Measurements from ENCODE around the gene NR1H3. TPM values are rescaled to one million over a fixed set of nuclear protein-coding genes. Genes with fewer than 3 reads are reported as not detected.
A peak's percentile ranks its signal among the peaks of the same experiment; 100 is the strongest.

Gene NR1H3
- total and polyA plus RNA-seq, 2 of the 4 experiments (the other 2 are of a cell fraction) = 9.1 to 13.6 TPM

DNA sequence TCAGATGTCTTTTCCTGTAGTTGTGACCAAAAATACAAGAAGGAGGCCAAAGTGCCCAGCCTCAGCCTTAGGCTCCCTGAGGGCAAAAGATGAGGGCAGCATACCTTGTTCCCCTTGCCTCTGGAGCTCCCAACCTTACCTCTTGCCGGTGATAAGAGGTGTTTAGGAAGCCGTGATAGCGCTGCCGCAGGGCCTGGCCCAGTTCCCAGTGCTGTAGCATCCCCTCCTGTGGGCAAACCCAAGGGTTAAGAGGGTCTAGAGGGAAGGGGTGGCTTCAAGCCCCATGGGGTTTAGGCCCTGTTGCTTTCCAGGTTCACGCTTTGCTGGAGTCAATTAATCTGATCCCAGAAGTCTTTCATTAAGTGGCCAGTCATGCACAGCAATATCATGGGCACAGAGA is 10.3 kb upstream of the NR1H3 start:
- dilution Hi-C loops (cut with HindIII; ENCODE audit: low sequenced_read_pairs, unreplicated experiment) (no loop called here), intact Hi-C loops (cut with micrococcal nuclease) (no loop called here), in situ Hi-C loops (cut with MboI; ENCODE audit: low sequenced_read_pairs) (no loop called here)
- peaks cover 14% of the 10 kb centered on the region for H3K4me1 ChIP-seq (ENCODE audit: control insufficient read depth, insufficient read depth, low read length)
- H4K8ac ChIP-seq (ENCODE audit: low read depth in 2 of 2, low read length in 2 of 2) = peak overlapping the region in 1 of 2 experiments; percentile 83; a peak in 1 of 4 replicates
- H3K79me1 ChIP-seq (ENCODE audit: low read depth in 1 of 2, low read length in 2 of 2) = peaks cover 29 to 42% of the 10 kb centered on the region in 2 experiments
- peaks cover 21% of the 10 kb centered on the region for H3K36me3 ChIP-seq (ENCODE audit: control insufficient read depth, insufficient read depth, low read length)
- DNase-seq (no peak), ATAC-seq (ENCODE audit: low read depth) (no peak)
- H3K4ac ChIP-seq (ENCODE audit: low read depth, low read length) = no peak overlapping the region; the same call in 1 of the 2 replicates
- H3K56ac ChIP-seq (ENCODE audit: extremely low read depth, insufficient read depth, low read length) = no peak overlapping the region
- H2BK15ac ChIP-seq (ENCODE audit: low read depth, low read length) = no peak overlapping the region
- no peak overlapping the region for H2AK9ac ChIP-seq (replicated peaks; ENCODE audit: low read depth, low read length, poor library complexity)
- no peak for TF ChIP-seq POLR2A (IDR thresholded peaks at IDR 0.05; ENCODE audit: low read depth, low read length)
- no peak for TF ChIP-seq SMC3 (IDR thresholded peaks at IDR 0.05; ENCODE audit: low read depth, low read length)
- no peak for TF ChIP-seq MXI1 (IDR thresholded peaks at IDR 0.05; ENCODE audit: borderline replicate concordance, low read depth, low read length)
- no peak for TF ChIP-seq RFX5 (IDR thresholded peaks at IDR 0.05; ENCODE audit: low read depth, low read length)
- TF ChIP-seq, protein P1, sequence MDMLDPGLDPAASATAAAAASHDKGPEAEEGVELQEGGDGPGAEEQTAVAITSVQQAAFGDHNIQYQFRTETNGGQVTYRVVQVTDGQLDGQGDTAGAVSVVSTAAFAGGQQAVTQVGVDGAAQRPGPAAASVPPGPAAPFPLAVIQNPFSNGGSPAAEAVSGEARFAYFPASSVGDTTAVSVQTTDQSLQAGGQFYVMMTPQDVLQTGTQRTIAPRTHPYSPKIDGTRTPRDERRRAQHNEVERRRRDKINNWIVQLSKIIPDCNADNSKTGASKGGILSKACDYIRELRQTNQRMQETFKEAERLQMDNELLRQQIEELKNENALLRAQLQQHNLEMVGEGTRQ (IDR thresholded peaks at IDR 0.05; ENCODE audit: low read depth, low read length) = no peak
- no peak for TF ChIP-seq RCOR1 (IDR thresholded peaks at IDR 0.05; ENCODE audit: insufficient replicate concordance, low read length)
- TF ChIP-seq FOS (IDR thresholded peaks at IDR 0.05; ENCODE audit: low read depth, low read length) = no peak
- no peak for TF ChIP-seq CHD1 (IDR thresholded peaks at IDR 0.05; ENCODE audit: low read depth, low read length)
- TF ChIP-seq NFE2L2 (IDR thresholded peaks at IDR 0.05; ENCODE audit: low read depth, low read length) = no peak
- no peak for TF ChIP-seq MAZ (IDR thresholded peaks at IDR 0.05; ENCODE audit: borderline replicate concordance, low read depth, low read length)
- no peak for TF ChIP-seq MAFK (IDR thresholded peaks at IDR 0.05; ENCODE audit: low read depth, low read length)
- TF ChIP-seq CEBPB (IDR thresholded peaks at IDR 0.05; ENCODE audit: low read depth, low read length) = no peak
- no peak for TF ChIP-seq BHLHE40 (IDR thresholded peaks at IDR 0.05; ENCODE audit: low read depth, low read length)
- TF ChIP-seq RAD21 (IDR thresholded peaks at IDR 0.05; ENCODE audit: low read length) = no peak
- H3K9me1 ChIP-seq (ENCODE audit: insufficient read depth, low read length) = peaks cover 12% of the 10 kb centered on the region
- no TSS peak for BruUV-seq (replicated peaks)
- no peak overlapping the region for H4K91ac ChIP-seq (ENCODE audit: insufficient read depth, low read depth, low read length)
- no peak overlapping the region for H2BK5ac ChIP-seq (ENCODE audit: low read depth, low read length, poor library complexity, severe bottlenecking)
- no peak overlapping the region; the same call in 1 of the 2 replicates for H2AK5ac ChIP-seq (ENCODE audit: low read depth, low read length)
- H2AFZ ChIP-seq (replicated peaks; ENCODE audit: low read length, poor library complexity) = no peak overlapping the region
- CTCF ChIA-PET = no interaction called here
- H3K27ac ChIP-seq (ENCODE audit: insufficient read depth, low read length) = no peak overlapping the region
- H3K9ac ChIP-seq (ENCODE audit: low read depth, low read length) = no peak overlapping the region
- no peak overlapping the region for H2BK20ac ChIP-seq (ENCODE audit: low read depth, low read length)
- H3K14ac ChIP-seq (replicated peaks; ENCODE audit: low read depth, low read length) = no peak overlapping the region
- H3K4me3 ChIP-seq (ENCODE audit: insufficient read depth, low read depth, low read length) = no peak overlapping the region
- H3K27me3 ChIP-seq (ENCODE audit: control insufficient read depth, insufficient read depth, low read length) = no peaks in the 10 kb centered on the region
- POLR2A ChIA-PET (ENCODE audit: unreplicated experiment) = no interaction called here
- 0 out of 2 replicates have a peak overlapping the region, but pooled peaks have one; percentile 83 for H3K23ac ChIP-seq (ENCODE audit: low read depth, low read length)
- WGBS, 2 experiments (ENCODE audit: extremely low coverage in 2 of 2, insufficient read length in 1 of 2) = no CpG with 5 or more reads among the region's 5 CpGs
- no peak overlapping the region for H2BK120ac ChIP-seq (ENCODE audit: low read depth, low read length)
- no peak overlapping the region for H4K5ac ChIP-seq (ENCODE audit: low read depth, low read length)
- H3K18ac ChIP-seq (ENCODE audit: low read depth, low read length) = no peak overlapping the region
- no peaks in the 10 kb centered on the region for H4K20me1 ChIP-seq (ENCODE audit: insufficient read depth, low read length)
- H3K9me3 ChIP-seq (ENCODE audit: control insufficient read depth, insufficient read depth, low read length) = no peaks in the 10 kb centered on the region
- H3K4me2 ChIP-seq (ENCODE audit: low read depth, low read length) = peak overlapping the region; percentile 69; the same call in 1 of the 2 replicates
